Erythroblast (primary cell): ENCODE measurements around the gene RPL36.

Source experiments
- GATA1 ChIP-seq: IDR thresholded peaks from 2 replicates; pipeline ENCODE4 v1.6.1; 2011; ENCODE audit warnings: low read depth, mild to moderate bottlenecking, control low read depth, low read length, moderate library complexity
- POLR2A ChIP-seq: IDR thresholded peaks from 2 replicates; pipeline ENCODE4 v1.6.1; 2011; ENCODE audit warnings: mild to moderate bottlenecking, low read length

GRCh38 chr19:5682107-5682482 is 8.0 kb upstream of the RPL36 start:
- TF ChIP-seq POLR2A (no peak), GATA1 (no peak)
